AG09319 (cell line): Measurements from ENCODE around the gene PAX6.
"Not testable (repeated sequence)": the region's sequence is repeated elsewhere in the genome, so short reads cannot be mapped to it uniquely, and the experiment has no call there.

Experiments
- DNase-seq: peaks from one replicate; pipeline ENCODE4 v3.0.0-alpha.2; 2010; ENCODE audit warnings: low read depth; ENCODE audit errors: extremely low read depth
- CTCF ChIP-seq: IDR thresholded peaks from 2 replicates; pipeline ENCODE4 v1.5.1; 2011; ENCODE audit warnings: low read depth, mild to moderate bottlenecking, inconsistent platforms, low read length, moderate library complexity

The PAX6 gene

GRCh38 chr11:31767066-31767465 is 44.1 kb downstream of the PAX6 start:
- DNase-seq = no peak
- no peak for TF ChIP-seq CTCF

- no peak for DNase-seq
- no peak for TF ChIP-seq CTCF
Observed at GRCh38 chr11:31764766-31765165, 46.4 kb downstream of the PAX6 start.

- no peak for TF ChIP-seq CTCF
- no peak for DNase-seq
Observed at GRCh38 chr11:31764261-31764660, 46.9 kb downstream of the PAX6 start.

GRCh38 chr11:31763296-31763695 is 47.8 kb downstream of the PAX6 start:
- no peak for DNase-seq
- TF ChIP-seq CTCF = no peak

GRCh38 chr11:31761636-31762035 is 49.5 kb downstream of the PAX6 start:
- no peak for TF ChIP-seq CTCF
- DNase-seq = no peak

GRCh38 chr11:31757260-31757835 is 53.8 kb downstream of the PAX6 start:
- DNase-seq = no peak
- TF ChIP-seq CTCF = no peak

- no peak for DNase-seq
- TF ChIP-seq CTCF = no peak
Observed at GRCh38 chr11:31747581-31747980, 63.5 kb downstream of the PAX6 start.

GRCh38 chr11:31740731-31741368 is 70.3 kb downstream of the PAX6 start:
- DNase-seq = not testable (repeated sequence)
